ENCODE measurements around the gene BMX. TPM values are rescaled to one million over a fixed set of nuclear protein-coding genes. Genes with fewer than 3 reads are reported as not detected.

The BMX gene
- polyA plus RNA-seq, 1 donor from 2014 or later = not detected

- H3K79me2 ChIP-seq (replicated peaks; ENCODE audit: insufficient read depth, low read length) = no peaks in the 10 kb centered on the region
- no peaks in the 10 kb centered on the region for H3K9me2 ChIP-seq (ENCODE audit: insufficient read depth, low read length)
- H3F3A ChIP-seq (ENCODE audit: insufficient read depth, low read length, poor library complexity, severe bottlenecking) = no peaks in the 10 kb centered on the region
- H2AFZ ChIP-seq (ENCODE audit: low read depth, low read length) = no peak overlapping the region
- no peaks in the 10 kb centered on the region for H3K9me3 ChIP-seq (ENCODE audit: low read length)
- H4K20me1 ChIP-seq (ENCODE audit: insufficient read depth) = no peaks in the 10 kb centered on the region
- TF ChIP-seq POLR2AphosphoS5 (IDR thresholded peaks at IDR 0.05) (no peak), EP300 (conservative IDR thresholded peaks at IDR 0.05; ENCODE audit: poor library complexity, severe bottlenecking) (no peak), REST (IDR thresholded peaks at IDR 0.05; ENCODE audit: borderline replicate concordance) (no peak), SMC3 (conservative IDR thresholded peaks at IDR 0.05; ENCODE audit: poor library complexity) (no peak), MXI1 (conservative IDR thresholded peaks at IDR 0.05; ENCODE audit: poor library complexity, severe bottlenecking) (no peak), RAD21 (conservative IDR thresholded peaks at IDR 0.05) (no peak), EZH2 (IDR thresholded peaks at IDR 0.05; ENCODE audit: borderline replicate concordance, insufficient read depth, low read length, poor library complexity, severe bottlenecking) (no peak)
- no peak overlapping the region for H3K9ac ChIP-seq (ENCODE audit: low read length)
- no peaks in the 10 kb centered on the region for H3K36me3 ChIP-seq (ENCODE audit: insufficient read depth, low read length)
- no peak overlapping the region for H3K4me2 ChIP-seq (ENCODE audit: low read length)
- no peaks in the 10 kb centered on the region for H3K27me3 ChIP-seq (ENCODE audit: insufficient read depth, low read depth, low read length)
- no peak overlapping the region for H3K4me3 ChIP-seq (ENCODE audit: low read length)
- H3K27ac ChIP-seq (ENCODE audit: low read length) = no peak overlapping the region
Measured at GRCh38 chrX:15574017-15574416, 73.4 kb downstream of the BMX start.

- Histone ChIP-seq H3K9ac (ENCODE audit: low read length) (no peak overlapping the region), H3K4me3 (ENCODE audit: low read length) (no peak overlapping the region), H3K9me3 (ENCODE audit: low read length) (no peaks in the 10 kb centered on the region), H3K79me2 (replicated peaks; ENCODE audit: insufficient read depth, low read length) (no peaks in the 10 kb centered on the region), H4K20me1 (ENCODE audit: insufficient read depth) (no peaks in the 10 kb centered on the region), H3K9me2 (ENCODE audit: insufficient read depth, low read length) (no peaks in the 10 kb centered on the region), H2AFZ (ENCODE audit: low read depth, low read length) (no peak overlapping the region), H3K27ac (ENCODE audit: low read length) (no peak overlapping the region), H3K4me2 (ENCODE audit: low read length) (no peak overlapping the region), H3F3A (ENCODE audit: insufficient read depth, low read length, poor library complexity, severe bottlenecking) (no peaks in the 10 kb centered on the region), H3K36me3 (ENCODE audit: insufficient read depth, low read length) (no peaks in the 10 kb centered on the region), H3K27me3 (ENCODE audit: insufficient read depth, low read depth, low read length) (no peaks in the 10 kb centered on the region)
- no peak for TF ChIP-seq REST (IDR thresholded peaks at IDR 0.05; ENCODE audit: borderline replicate concordance)
- no peak for TF ChIP-seq MXI1 (conservative IDR thresholded peaks at IDR 0.05; ENCODE audit: poor library complexity, severe bottlenecking)
- TF ChIP-seq SMC3 (conservative IDR thresholded peaks at IDR 0.05; ENCODE audit: poor library complexity) = no peak
- TF ChIP-seq EP300 (conservative IDR thresholded peaks at IDR 0.05; ENCODE audit: poor library complexity, severe bottlenecking) = no peak
- no peak for TF ChIP-seq CTCF (IDR thresholded peaks at IDR 0.05; ENCODE audit: poor library complexity, severe bottlenecking)
- no peak for TF ChIP-seq TAF1 (IDR thresholded peaks at IDR 0.05; ENCODE audit: low read depth)
Measured at GRCh38 chrX:15576019-15576418, 75.4 kb downstream of the BMX start.

All from neural cell (in vitro differentiated cells).